Activated naive CD4-positive, alpha-beta T cell treated with Interleukin-2 at 50 U/mL for 16 hours (primary cell): ENCODE measurements around the gene PRKN.
"Not testable (repeated sequence)": the region's sequence is repeated elsewhere in the genome, so short reads cannot be mapped to it uniquely, and the experiment has no call there.

Source experiments
- DNase-seq: peaks from one replicate; pipeline ENCODE4 v3.0.0-alpha.2; 2020

PRKN gene

GRCh38 chr6:162710419-162710818 is 17.1 kb downstream of the PRKN start:
- DNase-seq: no peak

DNA sequence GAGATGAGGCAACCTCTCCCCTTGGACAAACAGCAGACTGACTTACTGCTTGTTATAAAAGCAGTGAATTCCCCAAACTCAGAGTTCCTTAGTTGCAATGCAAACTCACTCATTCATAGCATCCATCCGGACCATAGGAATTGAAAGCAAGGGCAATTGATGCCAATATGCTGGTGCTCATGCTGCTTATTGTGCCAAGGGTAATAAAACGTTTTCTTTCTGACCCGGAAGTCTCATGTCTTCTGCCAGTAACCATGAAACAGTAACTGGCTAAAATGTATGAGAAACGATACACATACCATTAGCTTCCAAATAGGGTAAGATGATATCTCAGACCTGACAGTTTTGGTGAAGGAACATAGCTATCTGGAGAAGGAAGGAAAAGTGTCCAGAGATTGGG is 18.1 kb downstream of the PRKN start:
- DNase-seq: no peak

DNA sequence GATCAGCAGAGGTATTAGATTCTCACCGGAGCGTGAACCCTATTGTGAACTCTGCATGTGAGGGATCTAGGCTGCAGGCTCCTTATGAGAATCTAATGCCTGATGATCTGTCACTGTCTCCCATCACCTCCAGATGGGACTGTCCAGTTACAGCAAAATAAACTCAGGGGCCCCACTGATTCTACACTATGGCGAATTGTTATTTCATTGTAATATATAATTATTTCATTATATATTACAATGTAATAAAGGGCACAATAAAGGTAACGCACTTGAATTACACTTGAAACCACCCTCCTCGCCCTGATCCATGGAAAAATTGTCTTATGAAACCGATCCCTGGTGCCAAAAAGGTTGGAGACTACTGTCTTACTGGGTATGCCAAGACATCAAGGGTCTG is 18.6 kb downstream of the PRKN start:
- no peak for DNase-seq

DNA sequence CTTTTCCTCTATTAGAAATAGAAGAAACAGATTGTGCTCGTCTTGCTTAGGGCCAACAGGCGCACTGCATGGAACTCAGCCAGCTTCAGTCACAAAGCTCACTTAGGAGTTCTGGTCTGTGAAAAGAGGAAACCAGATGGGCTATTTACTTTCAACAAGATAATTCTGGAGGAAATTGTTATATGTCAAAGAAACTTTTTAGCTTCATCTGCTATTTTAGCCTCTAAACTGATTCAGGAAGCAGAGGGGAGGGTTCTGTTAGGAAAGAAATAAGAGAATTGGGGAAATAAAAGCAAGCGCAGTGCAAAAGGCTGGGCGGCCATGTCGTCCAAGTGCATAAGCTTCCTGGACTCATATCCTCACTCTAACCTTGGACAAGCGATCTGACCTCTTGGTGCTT is 21.3 kb downstream of the PRKN start:
- DNase-seq: no peak

- DNase-seq: no peak
Observed at GRCh38 chr6:162705736-162706135, 21.8 kb downstream of the PRKN start.

DNA sequence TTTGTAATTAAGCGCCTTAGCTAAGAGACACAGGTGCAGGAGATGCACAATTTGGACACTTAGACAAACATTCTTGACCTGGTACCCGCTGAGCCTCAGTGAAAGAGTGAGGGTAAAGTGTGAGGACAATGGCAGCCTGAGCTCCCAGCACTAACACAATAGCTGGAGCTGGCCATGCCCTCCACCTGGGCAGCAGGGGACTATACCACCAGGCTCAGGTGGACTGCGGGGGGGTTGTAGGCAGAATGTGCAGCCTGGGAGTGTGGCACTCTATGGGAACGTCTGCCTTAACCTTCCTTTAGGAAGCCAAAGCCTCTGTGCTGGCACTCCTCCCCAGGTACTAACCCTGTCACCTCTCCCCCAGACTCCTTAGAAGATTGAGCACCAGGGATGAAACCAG is 23.6 kb downstream of the PRKN start:
- DNase-seq: no peak

DNA sequence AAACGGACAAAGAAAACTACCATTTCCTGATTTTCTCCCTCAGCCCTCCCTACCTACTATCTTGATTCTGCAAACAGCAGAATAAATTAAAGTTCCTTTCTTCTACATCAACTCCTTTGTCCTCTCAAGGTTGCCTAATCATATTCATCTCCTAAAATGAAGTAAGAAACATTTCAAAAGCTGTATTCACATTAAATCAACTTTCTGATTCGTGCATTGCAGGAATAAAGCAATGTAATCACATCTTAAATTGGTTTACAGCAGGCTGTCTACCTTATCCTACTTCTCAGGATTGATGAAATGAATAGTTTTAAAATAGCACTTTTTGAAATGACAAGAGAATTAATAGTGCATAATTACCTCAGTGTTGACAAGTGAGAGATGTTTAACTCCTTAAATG is 25.1 kb downstream of the PRKN start:
- DNase-seq: no peak

GRCh38 chr6:162701551-162701950 is 26.0 kb downstream of the PRKN start:
- DNase-seq: no peak

GRCh38 chr6:162700966-162701365 is 26.6 kb downstream of the PRKN start:
- DNase-seq: no peak

- DNase-seq: no peak
Observed at GRCh38 chr6:162699961-162700360, 27.6 kb downstream of the PRKN start.

DNA sequence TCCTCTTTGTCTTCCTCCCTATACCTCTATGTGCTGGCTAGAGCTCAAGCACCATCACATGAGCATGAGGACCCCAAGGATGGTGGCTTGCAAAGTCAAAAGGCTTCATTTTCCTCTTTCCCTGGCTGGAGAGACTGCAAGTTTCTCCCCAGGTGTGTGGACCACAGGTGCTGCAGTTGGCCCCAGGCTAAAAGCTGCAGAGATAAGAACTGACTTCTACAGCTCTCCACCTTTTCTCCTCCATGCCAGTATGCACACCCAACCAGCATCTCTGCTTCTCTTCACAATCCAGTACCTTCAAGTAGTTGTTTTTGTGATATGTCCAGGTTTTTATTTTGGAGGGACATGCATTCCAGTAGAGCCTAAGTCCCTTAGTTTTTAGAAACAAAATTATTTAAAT is 29.1 kb downstream of the PRKN start:
- no peak for DNase-seq

DNA sequence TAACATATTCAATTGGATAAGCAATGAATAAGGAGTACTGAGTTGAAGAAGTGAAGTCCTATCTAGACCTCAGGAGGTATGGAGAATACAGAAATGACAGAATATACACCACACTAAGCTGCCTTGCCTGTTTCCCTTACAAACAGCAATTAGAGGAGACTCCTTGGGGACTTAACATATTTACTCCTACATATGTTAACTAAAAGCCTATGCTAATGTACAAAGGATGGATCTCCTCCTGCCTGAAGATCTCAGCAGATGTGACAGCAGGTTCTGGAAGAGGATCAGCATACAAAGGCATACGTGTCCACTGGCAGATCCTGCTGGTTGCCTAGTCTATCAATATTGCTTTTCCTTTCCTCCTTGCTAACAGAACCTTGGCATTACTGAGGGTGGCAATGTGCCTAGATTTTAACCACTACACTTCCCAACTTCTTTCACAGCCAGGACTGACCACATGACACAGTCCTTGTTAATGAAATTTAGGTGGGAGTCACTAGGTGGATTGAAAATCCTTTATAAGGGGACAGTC is 29.6 kb downstream of the PRKN start:
- no peak for DNase-seq

GRCh38 chr6:162690158-162690557 is 37.4 kb downstream of the PRKN start:
- no peak for DNase-seq

- no peak for DNase-seq
Observed at GRCh38 chr6:162688751-162689345, 38.7 kb downstream of the PRKN start.

DNA sequence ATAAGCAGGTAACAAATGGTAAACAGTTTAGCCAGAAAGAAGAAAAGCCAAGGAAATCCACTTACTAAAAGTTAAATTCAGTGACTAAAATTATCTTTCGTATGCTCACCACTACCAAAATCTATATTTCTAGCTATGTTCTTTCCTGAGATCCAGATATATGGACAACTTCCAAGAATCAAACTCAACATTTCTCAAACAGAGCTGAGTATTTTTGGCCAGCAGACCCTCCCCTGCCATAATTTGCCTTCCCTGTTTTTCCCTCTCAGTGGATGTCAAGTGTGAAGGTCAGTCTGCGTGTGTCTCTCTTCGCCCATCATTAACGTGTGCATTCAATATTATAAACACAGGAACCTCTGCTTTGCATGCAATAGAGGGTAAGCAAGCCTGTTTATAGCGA is 42.0 kb downstream of the PRKN start:
- DNase-seq: no peak

DNA sequence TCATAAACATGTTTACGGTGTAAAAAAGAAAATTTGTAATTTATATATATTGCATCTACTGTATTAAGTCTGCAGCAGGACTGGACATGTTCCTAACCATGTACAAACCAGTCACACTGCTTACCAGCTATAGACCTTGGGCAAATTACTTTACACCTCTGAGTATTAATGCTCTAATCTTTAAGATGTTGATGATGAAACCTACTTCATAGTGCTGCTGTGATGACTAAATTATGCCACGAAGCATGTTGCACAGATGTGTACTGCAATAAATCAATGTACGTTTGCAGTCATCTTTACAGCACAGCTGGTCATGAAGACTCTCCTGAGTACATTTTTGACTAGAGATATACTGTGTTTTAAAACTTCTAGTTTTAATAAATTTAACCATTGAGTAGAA is 42.6 kb downstream of the PRKN start:
- no peak for DNase-seq

DNA sequence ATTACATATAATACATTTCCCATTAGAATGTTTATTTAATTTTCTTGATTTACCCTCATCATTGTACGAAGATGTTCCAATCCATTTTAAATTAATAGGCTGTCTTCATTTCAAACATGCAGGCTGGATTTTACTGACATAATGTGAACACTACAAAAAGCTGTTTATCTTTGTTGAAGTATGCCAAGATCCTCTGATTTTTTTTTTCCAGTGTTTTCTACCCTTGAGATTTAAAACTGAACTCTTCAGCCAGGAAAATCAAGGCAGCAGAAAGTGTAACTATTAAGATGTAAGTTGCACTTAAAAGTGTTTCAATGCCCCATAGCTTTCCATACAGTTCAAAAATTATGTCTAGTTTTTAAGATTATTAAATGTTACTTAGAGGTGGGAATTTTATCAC is 43.5 kb downstream of the PRKN start:
- DNase-seq: no peak

- no peak for DNase-seq
Observed at GRCh38 chr6:162683135-162683534, 44.4 kb downstream of the PRKN start.

- no peak for DNase-seq
Observed at GRCh38 chr6:162681447-162681846, 46.1 kb downstream of the PRKN start.

DNA sequence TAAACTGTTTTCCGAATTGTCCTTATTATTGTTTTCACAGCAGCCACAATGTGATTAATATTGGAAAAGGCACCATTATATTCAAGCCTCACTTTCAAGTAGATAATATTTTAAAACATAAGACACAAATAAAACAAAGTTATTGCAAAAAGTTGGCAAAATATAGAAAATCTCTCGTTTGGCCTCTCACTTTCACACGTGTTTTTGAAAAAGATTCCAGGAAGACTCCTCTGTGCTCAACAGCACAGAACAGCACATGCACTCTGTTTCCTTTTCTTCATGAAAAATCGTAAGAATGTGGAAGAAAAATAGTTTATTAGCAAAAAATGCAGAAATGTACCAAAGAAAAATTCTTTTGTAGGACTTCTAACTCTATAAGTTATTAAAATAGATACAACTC is 46.7 kb downstream of the PRKN start:
- DNase-seq: no peak

DNA sequence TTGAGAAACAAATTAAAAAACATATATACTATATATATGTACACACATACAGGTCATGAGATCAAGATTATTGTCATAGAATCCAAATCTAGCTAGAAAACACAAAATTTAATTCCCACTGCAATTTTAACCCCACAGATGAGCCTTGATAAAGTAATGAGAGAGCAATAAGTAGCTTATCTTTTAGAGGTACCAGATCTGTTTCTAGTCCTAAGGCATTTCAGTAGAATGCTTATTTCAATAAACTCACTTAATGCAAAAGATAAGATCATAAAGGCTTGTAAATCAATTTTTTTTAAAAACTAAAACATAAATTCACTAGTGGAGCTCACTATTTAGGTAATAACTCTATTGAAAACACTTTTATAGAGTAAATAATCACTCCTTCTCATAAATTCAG is 47.2 kb downstream of the PRKN start:
- no peak for DNase-seq

DNA sequence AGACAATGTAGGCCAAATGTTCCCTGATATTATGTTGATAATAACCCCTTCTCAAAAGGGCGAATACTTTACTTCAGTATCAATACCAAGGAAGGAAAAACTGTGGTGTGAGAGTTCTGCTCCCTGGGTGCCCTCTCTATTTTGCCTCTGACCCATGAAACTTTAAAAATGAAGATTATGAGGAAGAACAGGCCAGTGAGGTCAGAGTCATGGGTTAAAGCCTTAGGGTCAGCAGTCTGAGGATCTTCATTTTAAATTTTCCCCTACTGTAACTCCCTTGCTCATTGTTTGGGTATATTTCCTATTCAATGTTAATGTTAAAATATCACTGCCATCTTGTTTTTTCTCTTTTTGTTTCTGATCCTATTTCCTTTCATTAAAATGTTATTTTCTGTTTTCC is 47.9 kb downstream of the PRKN start:
- no peak for DNase-seq

- not testable (repeated sequence) for DNase-seq
Observed at GRCh38 chr6:162678896-162679295, 48.7 kb downstream of the PRKN start.

GRCh38 chr6:162675503-162675902 is 52.1 kb downstream of the PRKN start:
- DNase-seq: no peak

DNA sequence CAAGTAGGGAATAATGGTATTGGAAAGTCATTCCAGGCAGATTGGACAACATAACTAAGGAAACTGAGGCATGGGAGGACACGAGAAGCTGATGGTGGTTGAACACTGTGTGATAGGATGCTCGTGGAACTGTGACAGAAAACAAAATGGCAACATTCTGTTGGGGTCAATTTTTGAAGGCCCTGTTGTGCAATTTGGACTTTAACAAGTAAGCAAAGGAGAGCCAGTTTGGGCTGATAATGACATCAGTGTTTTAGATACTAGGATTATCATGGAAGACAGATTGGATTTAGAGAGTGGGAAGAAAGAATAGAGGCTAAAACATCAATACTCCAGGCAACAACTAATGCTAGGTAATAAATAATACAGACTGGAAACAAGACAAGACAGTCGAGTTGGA is 53.1 kb downstream of the PRKN start:
- DNase-seq: no peak
